ENCODE results near the gene ALG14. TPM values are rescaled to one million over a fixed set of nuclear protein-coding genes. Genes with fewer than 3 reads are reported as not detected.
A peak's percentile ranks its signal among the peaks of the same experiment; 100 is the strongest.

ALG14 gene
- 3.8 TPM for polyA plus RNA-seq (2012; ENCODE audit: low read depth, missing spikeins)

- TF ChIP-seq POU2F2 (IDR thresholded peaks at IDR 0.05; ENCODE audit: low read depth, low read length) (0 out of 2 replicates have a peak, but pooled peaks have one; percentile 22), TAF1 (IDR thresholded peaks at IDR 0.05; ENCODE audit: low read depth, low read length) (peak; percentile 34; the same call in 1 of the 2 replicates), PAX5 (IDR thresholded peaks at IDR 0.05; ENCODE audit: insufficient read depth, low read length, severe bottlenecking) (no peak), POLR2AphosphoS5 (IDR thresholded peaks at IDR 0.05; ENCODE audit: low read depth, low read length) (0 out of 2 replicates have a peak, but pooled peaks have one; percentile 14)
- peak; percentile 96 for FAIRE-seq
- DNase-seq (ENCODE audit: insufficient read length, low spot score) = peak; percentile 62
Observed at GRCh38 chr1:95072532-95073419, at the start of gene ALG14. Gene ALG14, minus strand, starts transcription at chr1:95072951. Its CDS starts 53 bp downstream, at chr1:95072898.

GRCh38 chr1:95122151-95122697 lies 49.5 kb upstream of the ALG14 start:
- TF ChIP-seq TAF1 (IDR thresholded peaks at IDR 0.05; ENCODE audit: low read depth, low read length) (no peak), POLR2A (IDR thresholded peaks at IDR 0.05; ENCODE audit: low read depth, low read length) (no peak), SPI1 (IDR thresholded peaks at IDR 0.05; ENCODE audit: low read depth, low read length) (no peak), POU2F2 (IDR thresholded peaks at IDR 0.05; ENCODE audit: low read depth, low read length) (no peak), PAX5 (IDR thresholded peaks at IDR 0.05; ENCODE audit: insufficient read depth, low read length, severe bottlenecking) (no peak), POLR2AphosphoS5 (IDR thresholded peaks at IDR 0.05; ENCODE audit: low read depth, low read length) (no peak)
- no peak for FAIRE-seq
- no peak for DNase-seq (ENCODE audit: insufficient read length, low spot score)

GRCh38 chr1:95119273-95119672 lies 46.5 kb upstream of the ALG14 start:
- no peak for DNase-seq (ENCODE audit: insufficient read length, low spot score)
- no peak for FAIRE-seq
- no peak for TF ChIP-seq TAF1 (IDR thresholded peaks at IDR 0.05; ENCODE audit: low read depth, low read length)
- TF ChIP-seq POU2F2 (IDR thresholded peaks at IDR 0.05; ENCODE audit: low read depth, low read length) = no peak
- no peak for TF ChIP-seq SPI1 (IDR thresholded peaks at IDR 0.05; ENCODE audit: low read depth, low read length)
- TF ChIP-seq POLR2AphosphoS5 (IDR thresholded peaks at IDR 0.05; ENCODE audit: low read depth, low read length) = no peak
- TF ChIP-seq PAX5 (IDR thresholded peaks at IDR 0.05; ENCODE audit: insufficient read depth, low read length, severe bottlenecking) = no peak
- no peak for TF ChIP-seq POLR2A (IDR thresholded peaks at IDR 0.05; ENCODE audit: low read depth, low read length)

GRCh38 chr1:95118710-95119109 lies 46.0 kb upstream of the ALG14 start:
- no peak for DNase-seq (ENCODE audit: insufficient read length, low spot score)
- TF ChIP-seq TAF1 (IDR thresholded peaks at IDR 0.05; ENCODE audit: low read depth, low read length) (no peak), POLR2A (IDR thresholded peaks at IDR 0.05; ENCODE audit: low read depth, low read length) (no peak), SPI1 (IDR thresholded peaks at IDR 0.05; ENCODE audit: low read depth, low read length) (no peak), POU2F2 (IDR thresholded peaks at IDR 0.05; ENCODE audit: low read depth, low read length) (no peak), PAX5 (IDR thresholded peaks at IDR 0.05; ENCODE audit: insufficient read depth, low read length, severe bottlenecking) (no peak), POLR2AphosphoS5 (IDR thresholded peaks at IDR 0.05; ENCODE audit: low read depth, low read length) (no peak)

GRCh38 chr1:95118067-95118499 lies 45.3 kb upstream of the ALG14 start:
- DNase-seq (ENCODE audit: insufficient read length, low spot score) (no peak), FAIRE-seq (no peak)
- no peak for TF ChIP-seq POLR2AphosphoS5 (IDR thresholded peaks at IDR 0.05; ENCODE audit: low read depth, low read length)
- no peak for TF ChIP-seq TAF1 (IDR thresholded peaks at IDR 0.05; ENCODE audit: low read depth, low read length)
- TF ChIP-seq POLR2A (IDR thresholded peaks at IDR 0.05; ENCODE audit: low read depth, low read length) = no peak
- no peak for TF ChIP-seq SPI1 (IDR thresholded peaks at IDR 0.05; ENCODE audit: low read depth, low read length)
- TF ChIP-seq POU2F2 (IDR thresholded peaks at IDR 0.05; ENCODE audit: low read depth, low read length) = no peak
- no peak for TF ChIP-seq PAX5 (IDR thresholded peaks at IDR 0.05; ENCODE audit: insufficient read depth, low read length, severe bottlenecking)

More at GRCh38 chr1:95118710-95119109, 46.0 kb upstream of the ALG14 start:
- no peak for FAIRE-seq

- DNase-seq (ENCODE audit: insufficient read length, low spot score) (peak; percentile 42), FAIRE-seq (no peak)
Observed at GRCh38 chr1:95117207-95118066, 44.7 kb upstream of the ALG14 start, which contains the start of gene TLCD4. Gene TLCD4, plus strand, starts transcription at chr1:95117355. Its CDS starts 26,547 bp downstream, at chr1:95143902.

GRCh38 chr1:95116580-95117206 lies 43.9 kb upstream of the ALG14 start:
- FAIRE-seq (peak; percentile 78), DNase-seq (ENCODE audit: insufficient read length, low spot score) (peak; percentile 42)
- TF ChIP-seq POLR2AphosphoS5 (IDR thresholded peaks at IDR 0.05; ENCODE audit: low read depth, low read length) = no peak
- no peak for TF ChIP-seq TAF1 (IDR thresholded peaks at IDR 0.05; ENCODE audit: low read depth, low read length)

More at GRCh38 chr1:95117207-95118066, 44.7 kb upstream of the ALG14 start, which contains the start of gene TLCD4:
- TF ChIP-seq SPI1 (IDR thresholded peaks at IDR 0.05; ENCODE audit: low read depth, low read length) (no peak), POLR2AphosphoS5 (IDR thresholded peaks at IDR 0.05; ENCODE audit: low read depth, low read length) (no peak), POU2F2 (IDR thresholded peaks at IDR 0.05; ENCODE audit: low read depth, low read length) (no peak), PAX5 (IDR thresholded peaks at IDR 0.05; ENCODE audit: insufficient read depth, low read length, severe bottlenecking) (no peak), POLR2A (IDR thresholded peaks at IDR 0.05; ENCODE audit: low read depth, low read length) (no peak), TAF1 (IDR thresholded peaks at IDR 0.05; ENCODE audit: low read depth, low read length) (no peak)

GRCh38 chr1:95115708-95116137 lies 43.0 kb upstream of the ALG14 start:
- no peak for TF ChIP-seq TAF1 (IDR thresholded peaks at IDR 0.05; ENCODE audit: low read depth, low read length)
- no peak for TF ChIP-seq SPI1 (IDR thresholded peaks at IDR 0.05; ENCODE audit: low read depth, low read length)
- no peak for TF ChIP-seq POU2F2 (IDR thresholded peaks at IDR 0.05; ENCODE audit: low read depth, low read length)
- TF ChIP-seq POLR2AphosphoS5 (IDR thresholded peaks at IDR 0.05; ENCODE audit: low read depth, low read length) = no peak
- no peak for TF ChIP-seq POLR2A (IDR thresholded peaks at IDR 0.05; ENCODE audit: low read depth, low read length)
- no peak for TF ChIP-seq PAX5 (IDR thresholded peaks at IDR 0.05; ENCODE audit: insufficient read depth, low read length, severe bottlenecking)
- DNase-seq (ENCODE audit: insufficient read length, low spot score) = no peak
- no peak for FAIRE-seq

All from GM12891 (cell line).